ENCODE measurements around the gene AKT1S1. TPM values are rescaled to one million over a fixed set of nuclear protein-coding genes. Genes with fewer than 3 reads are reported as not detected.
"Not testable (repeated sequence)": the region's sequence is repeated elsewhere in the genome, so short reads cannot be mapped to it uniquely, and the experiment has no call there.

AKT1S1 gene
- polyA plus RNA-seq, 1 experiment = 42.0 TPM

DNA sequence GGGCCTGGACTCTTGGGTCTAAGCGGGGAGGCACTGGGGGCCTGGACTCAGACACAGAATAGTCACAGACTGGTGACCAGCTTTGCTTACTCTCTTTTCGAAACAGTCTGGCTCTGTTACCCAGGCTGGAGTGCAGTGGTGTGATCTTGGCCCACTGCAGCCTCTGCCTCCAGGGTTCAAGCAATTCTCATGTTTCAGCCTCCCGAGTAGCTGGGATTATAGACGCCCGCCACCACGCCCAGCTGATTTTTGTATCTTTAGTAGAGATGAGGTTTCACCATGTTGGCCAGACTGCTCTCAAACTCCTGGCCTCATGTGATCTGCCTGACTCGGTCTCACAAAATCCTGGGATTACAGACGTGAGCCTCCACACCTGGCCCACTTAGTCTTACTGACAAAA lies 48.0 kb downstream of the AKT1S1 start:
- H3K36me3 ChIP-seq (ENCODE audit: control insufficient read depth, insufficient read depth, low read length) = peaks cover 35% of the 10 kb centered on the region
- no peak for DNase-seq (ENCODE audit: low read depth)
- no peak overlapping the region for H3K4me3 ChIP-seq (ENCODE audit: low read depth, low read length)
- ChIA-PET CTCF (no interaction called here), POLR2A (no interaction called here)
- no peaks in the 10 kb centered on the region for H3K27me3 ChIP-seq (ENCODE audit: control insufficient read depth, insufficient read depth, low read length)
- TF ChIP-seq, protein P1, sequence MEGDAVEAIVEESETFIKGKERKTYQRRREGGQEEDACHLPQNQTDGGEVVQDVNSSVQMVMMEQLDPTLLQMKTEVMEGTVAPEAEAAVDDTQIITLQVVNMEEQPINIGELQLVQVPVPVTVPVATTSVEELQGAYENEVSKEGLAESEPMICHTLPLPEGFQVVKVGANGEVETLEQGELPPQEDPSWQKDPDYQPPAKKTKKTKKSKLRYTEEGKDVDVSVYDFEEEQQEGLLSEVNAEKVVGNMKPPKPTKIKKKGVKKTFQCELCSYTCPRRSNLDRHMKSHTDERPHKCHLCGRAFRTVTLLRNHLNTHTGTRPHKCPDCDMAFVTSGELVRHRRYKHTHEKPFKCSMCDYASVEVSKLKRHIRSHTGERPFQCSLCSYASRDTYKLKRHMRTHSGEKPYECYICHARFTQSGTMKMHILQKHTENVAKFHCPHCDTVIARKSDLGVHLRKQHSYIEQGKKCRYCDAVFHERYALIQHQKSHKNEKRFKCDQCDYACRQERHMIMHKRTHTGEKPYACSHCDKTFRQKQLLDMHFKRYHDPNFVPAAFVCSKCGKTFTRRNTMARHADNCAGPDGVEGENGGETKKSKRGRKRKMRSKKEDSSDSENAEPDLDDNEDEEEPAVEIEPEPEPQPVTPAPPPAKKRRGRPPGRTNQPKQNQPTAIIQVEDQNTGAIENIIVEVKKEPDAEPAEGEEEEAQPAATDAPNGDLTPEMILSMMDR (IDR thresholded peaks at IDR 0.05; ENCODE audit: insufficient read depth, low read depth, low read length) = no peak

DNA sequence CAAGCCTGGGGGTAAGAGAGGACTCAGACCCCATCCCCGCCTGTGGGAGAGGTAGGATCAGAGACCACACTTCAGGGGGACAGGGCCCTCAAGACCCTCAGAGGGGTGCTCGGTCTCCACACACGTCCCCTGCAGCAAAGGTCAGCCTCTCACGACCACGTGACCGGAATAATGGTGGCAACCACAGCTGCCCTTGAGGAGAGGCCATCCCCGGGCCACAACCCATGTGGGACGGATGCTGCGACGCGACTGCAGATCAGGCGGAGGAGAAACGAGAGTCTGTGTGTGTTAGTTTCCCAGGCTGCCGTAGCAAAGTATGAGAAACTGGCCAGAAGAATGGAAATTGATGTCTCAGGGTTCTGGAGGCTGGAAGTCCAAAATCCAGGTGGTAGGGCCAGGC lies 50.1 kb downstream of the AKT1S1 start:
- ChIA-PET POLR2A (no interaction called here), CTCF (no interaction called here)
- TF ChIP-seq, protein P1 (IDR thresholded peaks at IDR 0.05; ENCODE audit: insufficient read depth, low read depth, low read length) = no peak
- H3K27me3 ChIP-seq (ENCODE audit: control insufficient read depth, insufficient read depth, low read length) = no peaks in the 10 kb centered on the region
- peaks cover 32% of the 10 kb centered on the region for H3K36me3 ChIP-seq (ENCODE audit: control insufficient read depth, insufficient read depth, low read length)
- DNase-seq (ENCODE audit: low read depth) = no peak
- H3K4me3 ChIP-seq (ENCODE audit: low read depth, low read length) = no peak overlapping the region

DNA sequence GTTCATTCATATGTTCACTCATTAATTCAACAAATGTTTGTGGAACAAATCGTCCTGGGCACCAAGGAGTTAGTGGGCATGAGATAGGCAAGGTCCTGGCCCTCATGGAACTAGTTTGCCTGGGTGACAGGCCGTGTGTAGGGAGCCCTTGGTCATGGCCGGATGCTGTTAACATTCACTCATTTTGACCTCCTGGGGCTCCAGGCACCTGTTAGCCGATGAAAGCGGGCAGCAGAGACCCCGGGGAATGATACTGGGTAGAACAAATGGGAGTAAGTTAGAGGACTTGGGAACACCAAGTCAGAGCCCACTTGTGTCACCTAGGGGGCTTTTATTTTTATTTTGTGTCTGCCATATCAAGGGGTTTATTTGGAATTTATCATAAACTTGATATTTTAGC lies 52.5 kb downstream of the AKT1S1 start:
- DNase-seq (ENCODE audit: low read depth) = no peak
- H3K36me3 ChIP-seq (ENCODE audit: control insufficient read depth, insufficient read depth, low read length) = peaks cover 20% of the 10 kb centered on the region
- TF ChIP-seq, protein P1 (IDR thresholded peaks at IDR 0.05; ENCODE audit: insufficient read depth, low read depth, low read length) = no peak
- no peak overlapping the region for H3K4me3 ChIP-seq (ENCODE audit: low read depth, low read length)
- H3K27me3 ChIP-seq (ENCODE audit: control insufficient read depth, insufficient read depth, low read length) = no peaks in the 10 kb centered on the region
- ChIA-PET POLR2A (no interaction called here), CTCF (no interaction called here)

DNA sequence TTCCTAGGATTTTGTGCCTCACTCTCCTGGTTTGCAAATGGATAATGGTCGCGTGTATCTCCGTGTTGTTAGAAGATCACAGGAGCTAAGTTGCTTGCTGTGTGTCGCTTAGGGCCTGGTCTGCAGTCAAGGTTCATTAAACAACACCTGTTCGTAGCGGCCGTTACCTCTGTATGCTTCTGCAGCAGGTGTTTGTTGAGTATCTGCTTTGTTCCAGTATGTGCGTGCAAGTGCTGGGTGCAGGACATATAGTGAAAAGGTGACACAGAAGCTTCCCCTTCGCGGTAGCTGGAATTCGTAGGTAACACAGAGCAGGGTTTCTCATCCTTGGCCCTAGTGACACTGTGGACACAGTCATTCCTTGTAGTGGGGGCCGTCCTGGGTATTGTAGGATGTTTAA lies 53.7 kb downstream of the AKT1S1 start:
- POLR2A ChIA-PET = no interaction called here
- no peak for DNase-seq (ENCODE audit: low read depth)
- H3K36me3 ChIP-seq (ENCODE audit: control insufficient read depth, insufficient read depth, low read length) = peaks cover 16% of the 10 kb centered on the region
- CTCF ChIA-PET = interaction anchor here (0.6 to 0.7 kb wide), 2 partner anchors 26 to 963 kb away, joined by 3 read pairs; no protein-coding TSS in a partner anchor
- no peaks in the 10 kb centered on the region for H3K27me3 ChIP-seq (ENCODE audit: control insufficient read depth, insufficient read depth, low read length)
- no peak overlapping the region for H3K4me3 ChIP-seq (ENCODE audit: low read depth, low read length)
- TF ChIP-seq, protein P1 (IDR thresholded peaks at IDR 0.05; ENCODE audit: insufficient read depth, low read depth, low read length) = no peak

DNA sequence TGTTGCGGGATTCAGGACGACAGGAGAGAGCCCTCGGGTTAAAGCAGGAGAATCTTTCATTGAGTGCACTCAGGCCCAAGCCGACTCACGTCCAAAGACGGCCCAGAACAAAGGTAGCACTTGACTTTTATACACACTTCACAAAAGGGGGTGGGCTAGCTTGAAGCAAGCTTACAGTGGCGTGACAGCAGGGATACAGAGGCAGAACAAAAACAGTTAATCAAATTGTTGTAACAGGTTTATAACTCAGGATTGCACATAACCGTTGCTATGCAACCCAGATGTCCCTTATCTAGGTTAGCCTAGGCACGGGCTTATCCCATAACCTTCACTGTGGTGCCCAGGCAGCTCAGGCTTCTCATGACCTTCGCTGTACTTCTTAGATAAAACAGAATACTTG lies 57.0 kb downstream of the AKT1S1 start:
- DNase-seq (ENCODE audit: low read depth) = no peak
- ChIA-PET POLR2A (no interaction called here), CTCF (no interaction called here)
- Histone ChIP-seq H3K4me3 (ENCODE audit: low read depth, low read length) (no peak overlapping the region), H3K27me3 (ENCODE audit: control insufficient read depth, insufficient read depth, low read length) (no peaks in the 10 kb centered on the region), H3K36me3 (ENCODE audit: control insufficient read depth, insufficient read depth, low read length) (peaks cover 10% of the 10 kb centered on the region)
- TF ChIP-seq, protein P1 (IDR thresholded peaks at IDR 0.05; ENCODE audit: insufficient read depth, low read depth, low read length) = no peak

DNA sequence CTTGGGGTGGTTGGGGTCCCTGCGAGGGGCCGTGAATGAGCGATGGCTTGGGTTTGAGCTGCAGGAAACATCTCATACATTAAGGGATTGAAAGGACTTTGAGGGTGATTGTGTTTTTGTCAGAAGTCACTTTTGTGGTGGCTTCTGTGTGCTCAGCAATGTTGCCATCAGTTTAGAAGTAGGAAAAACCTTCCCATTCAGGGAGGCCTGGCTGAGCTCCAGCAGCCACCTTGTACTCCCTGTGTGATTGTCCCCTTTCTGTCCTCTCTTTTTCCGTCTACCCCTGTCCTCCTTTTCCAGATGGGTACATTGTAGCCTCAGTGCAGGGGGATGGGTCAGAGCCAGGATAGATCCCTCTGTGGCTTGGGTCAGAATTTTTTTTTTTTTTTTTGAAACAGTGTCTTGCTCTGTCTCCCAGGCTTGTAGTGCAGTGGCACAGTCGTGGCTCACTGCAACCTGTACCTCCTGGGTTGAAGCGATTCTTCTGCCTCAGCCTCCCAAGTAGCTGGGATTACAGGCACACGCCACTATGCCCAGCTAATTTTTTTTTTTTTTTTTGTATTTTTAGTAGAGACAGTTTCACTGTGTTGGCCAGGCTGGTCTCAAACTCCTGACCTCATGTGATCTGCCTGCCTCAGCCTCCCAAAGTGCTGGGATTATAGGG lies 57.6 kb downstream of the AKT1S1 start:
- DNase-seq (ENCODE audit: low read depth); H3K36me3 ChIP-seq (ENCODE audit: control insufficient read depth, insufficient read depth, low read length); POLR2A ChIA-PET; H3K27me3 ChIP-seq (ENCODE audit: control insufficient read depth, insufficient read depth, low read length); CTCF ChIA-PET: not testable (repeated sequence)
- H3K4me3 ChIP-seq (ENCODE audit: low read depth, low read length) = peak overlapping the region; percentile 58
